Caco-2 (cell line): Measurements from ENCODE around the gene NSDHL. TPM values are rescaled to one million over a fixed set of nuclear protein-coding genes. Genes with fewer than 3 reads are reported as not detected.

Source experiments
- BruUV-seq: library from RNA; stranded (reverse); fragments of 400-500 nt; replicated peaks from 2 replicates; lab custom pipeline; 2021; lab: Mats Ljungman, UMichigan
- CTCF ChIA-PET: fragments of 300-600 bp; sonication (Branson Sonifier 250); formaldehyde crosslinking; loops from one replicate; lab custom pipeline; 2022; ENCODE audit warnings: antibody characterized with exemption; lab: Charles Lee
- POLR2A ChIA-PET: fragments of 300-600 bp; sonication (Branson Sonifier 250); formaldehyde crosslinking; loops from one replicate; lab custom pipeline; 2022; ENCODE audit warnings: antibody characterized with exemption; lab: Charles Lee
- DNase-seq, 2 experiments: peaks; one replicate each; pipeline versions ENCODE4 v3.0.0 to v3.0.0-alpha.2; 2020 to 2022
- H3K27me3 ChIP-seq: replicated peaks from 2 replicates; pipeline ENCODE4 v1.6.0; 2011; ENCODE audit warnings: low read length; ENCODE audit not compliant: control insufficient read depth, insufficient read depth
- H3K36me3 ChIP-seq: 2 replicates; pipeline ENCODE4 v1.5.1; 2011; ENCODE audit warnings: low read length; ENCODE audit not compliant: control insufficient read depth, insufficient read depth
- H3K4me1 ChIP-seq: fragments of 250-450 bp; sonication (Bioruptor Pico); 2 replicates; pipeline ENCODE4 v1.5.1; 2020; ENCODE audit warnings: mild to moderate bottlenecking
- H3K4me3 ChIP-seq: 2 replicates; pipeline ENCODE4 v1.5.1; 2011; ENCODE audit warnings: low read depth, mild to moderate bottlenecking, control low read depth, low read length
- H3K9me3 ChIP-seq: fragments of 250-450 bp; sonication (Bioruptor Pico); 2 replicates; pipeline ENCODE4 v1.5.1; 2020; ENCODE audit warnings: mild to moderate bottlenecking, moderate library complexity
- H3K27ac Mint-ChIP-seq: one replicate; pipeline ENCODE4 v1.8.0; 2022; ENCODE audit warnings: mixed read lengths; ENCODE audit not compliant: unreplicated experiment
- H3K27me3 Mint-ChIP-seq: one replicate; pipeline ENCODE4 v1.8.0; 2022; ENCODE audit warnings: mixed read lengths; ENCODE audit not compliant: insufficient read depth, unreplicated experiment
- H3K36me3 Mint-ChIP-seq: one replicate; pipeline ENCODE4 v1.8.0; 2022; ENCODE audit warnings: mild to moderate bottlenecking, mixed read lengths; ENCODE audit not compliant: insufficient read depth, unreplicated experiment
- H3K4me1 Mint-ChIP-seq: one replicate; pipeline ENCODE4 v1.8.0; 2022; ENCODE audit warnings: low read depth, mixed read lengths; ENCODE audit not compliant: unreplicated experiment
- H3K4me3 Mint-ChIP-seq: one replicate; pipeline ENCODE4 v1.8.0; 2022; ENCODE audit warnings: mild to moderate bottlenecking, moderate library complexity, mixed read lengths; ENCODE audit not compliant: unreplicated experiment
- H3K9me3 Mint-ChIP-seq: one replicate; pipeline ENCODE4 v1.8.0; 2022; ENCODE audit warnings: mixed read lengths; ENCODE audit not compliant: unreplicated experiment
- intact Hi-C: fragments of 100-400 bp; cut with micrococcal nuclease; formaldehyde crosslinking; loops from one replicate; pipeline ENCODE4 v1.10.0; 2022; ENCODE audit not compliant: unreplicated experiment
- total RNA-seq: library from RNA; stranded (reverse); gene quantifications from 2 replicates; pipeline ENCODE4 v1.2.3, GENCODE V29; 2022
- TF ChIP-seq, protein P1 (sequence below), 2 experiments: fragments of 200-600 bp in 1 of 2; IDR thresholded peaks; 1 replicate in 1 of 2; 2 replicates in 1 of 2; pipeline versions ENCODE4 v1.5.1 to v1.8.0; 2011 to 2022; ENCODE audit warnings: antibody characterized with exemption in 1 of 2, control low read depth in 1 of 2, inconsistent platforms in 1 of 2, low read depth in 1 of 2, low read length in 1 of 2, mild to moderate bottlenecking in 1 of 2, moderate library complexity in 1 of 2; ENCODE audit not compliant: insufficient read depth in 1 of 2, severe bottlenecking in 1 of 2, unreplicated experiment in 1 of 2

NSDHL gene
- total RNA-seq, 1 experiment from 2014 or later, result 34.9 TPM

DNA sequence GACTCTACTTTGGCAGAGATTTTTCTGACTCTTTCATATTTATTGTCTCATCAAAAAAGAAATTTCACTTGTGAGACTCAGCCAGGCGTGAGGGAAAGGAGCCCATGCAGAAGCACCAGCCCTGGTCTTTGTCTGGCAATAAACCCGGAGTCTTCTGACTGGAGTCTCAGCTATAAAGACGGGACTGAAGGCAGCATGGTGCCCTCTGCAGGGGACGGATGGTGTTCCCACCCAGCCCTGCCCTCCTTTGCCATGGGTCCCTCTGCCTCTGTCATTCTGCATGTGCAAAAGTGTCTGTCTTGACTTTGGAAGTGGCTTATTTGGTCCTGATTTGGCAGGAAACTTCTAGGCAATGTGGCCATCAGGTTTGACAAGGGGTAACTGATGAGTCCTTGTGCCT, 81.2 kb downstream of the NSDHL start:
- Mint-ChIP-seq H3K27ac (no peak overlapping the region), H3K4me3 (no peak overlapping the region), H3K27me3 (no peaks in the 10 kb centered on the region), H3K36me3 (no peaks in the 10 kb centered on the region), H3K9me3 (no peaks in the 10 kb centered on the region), H3K4me1 (no peaks in the 10 kb centered on the region)
- no peaks in the 10 kb centered on the region for H3K36me3 ChIP-seq
- no peak overlapping the region for H3K4me3 ChIP-seq
- TF ChIP-seq, protein P1, sequence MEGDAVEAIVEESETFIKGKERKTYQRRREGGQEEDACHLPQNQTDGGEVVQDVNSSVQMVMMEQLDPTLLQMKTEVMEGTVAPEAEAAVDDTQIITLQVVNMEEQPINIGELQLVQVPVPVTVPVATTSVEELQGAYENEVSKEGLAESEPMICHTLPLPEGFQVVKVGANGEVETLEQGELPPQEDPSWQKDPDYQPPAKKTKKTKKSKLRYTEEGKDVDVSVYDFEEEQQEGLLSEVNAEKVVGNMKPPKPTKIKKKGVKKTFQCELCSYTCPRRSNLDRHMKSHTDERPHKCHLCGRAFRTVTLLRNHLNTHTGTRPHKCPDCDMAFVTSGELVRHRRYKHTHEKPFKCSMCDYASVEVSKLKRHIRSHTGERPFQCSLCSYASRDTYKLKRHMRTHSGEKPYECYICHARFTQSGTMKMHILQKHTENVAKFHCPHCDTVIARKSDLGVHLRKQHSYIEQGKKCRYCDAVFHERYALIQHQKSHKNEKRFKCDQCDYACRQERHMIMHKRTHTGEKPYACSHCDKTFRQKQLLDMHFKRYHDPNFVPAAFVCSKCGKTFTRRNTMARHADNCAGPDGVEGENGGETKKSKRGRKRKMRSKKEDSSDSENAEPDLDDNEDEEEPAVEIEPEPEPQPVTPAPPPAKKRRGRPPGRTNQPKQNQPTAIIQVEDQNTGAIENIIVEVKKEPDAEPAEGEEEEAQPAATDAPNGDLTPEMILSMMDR (IDR thresholded peaks at IDR 0.05; ENCODE audit: insufficient read depth in 1 of 2, low read depth in 1 of 2, low read length in 1 of 2, severe bottlenecking in 1 of 2, unreplicated experiment in 1 of 2), result peak in 1 of 2 experiments; percentile 1
- H3K9me3 ChIP-seq, result no peaks in the 10 kb centered on the region
- POLR2A ChIA-PET, result no interaction called here
- H3K4me1 ChIP-seq, result no peaks in the 10 kb centered on the region
- intact Hi-C loops, result no loop called here
- DNase-seq, result no peak
- CTCF ChIA-PET, result interaction anchor here (0.7 kb wide), 1 partner anchor 254 kb away, joined by 3 read pairs; no protein-coding TSS in a partner anchor
- BruUV-seq, result no TSS peak
- no peaks in the 10 kb centered on the region for H3K27me3 ChIP-seq

DNA sequence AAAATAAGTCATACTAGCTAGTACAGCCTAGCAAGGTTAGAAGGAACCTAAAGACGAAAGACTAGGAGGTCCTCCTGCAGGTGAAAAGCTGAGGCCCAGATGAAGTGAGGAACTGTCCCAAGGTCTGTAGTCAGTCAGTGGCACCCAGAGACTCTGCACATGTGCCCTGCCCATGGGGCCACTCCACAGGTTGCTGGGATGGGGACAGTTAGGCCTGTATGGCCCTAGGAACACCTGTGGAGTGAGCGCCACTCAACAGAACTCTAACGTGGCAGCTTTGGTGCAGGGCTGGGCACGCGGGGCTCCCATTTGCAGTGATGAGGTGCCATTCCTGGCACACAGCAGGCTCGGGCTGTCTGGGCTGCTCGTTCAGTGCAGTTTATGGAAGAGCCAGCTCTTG, 81.8 kb downstream of the NSDHL start:
- no peaks in the 10 kb centered on the region for H3K4me1 ChIP-seq
- no peaks in the 10 kb centered on the region for H3K36me3 ChIP-seq
- no TSS peak for BruUV-seq
- Mint-ChIP-seq H3K27me3 (no peaks in the 10 kb centered on the region), H3K36me3 (no peaks in the 10 kb centered on the region), H3K4me3 (no peak overlapping the region), H3K27ac (no peak overlapping the region), H3K9me3 (no peaks in the 10 kb centered on the region), H3K4me1 (no peaks in the 10 kb centered on the region)
- H3K9me3 ChIP-seq, result no peaks in the 10 kb centered on the region
- POLR2A ChIA-PET, result no interaction called here
- intact Hi-C loops, result no loop called here
- TF ChIP-seq, protein P1 (IDR thresholded peaks at IDR 0.05; ENCODE audit: insufficient read depth in 1 of 2, low read depth in 1 of 2, low read length in 1 of 2, severe bottlenecking in 1 of 2, unreplicated experiment in 1 of 2), result no peak
- no peak overlapping the region for H3K4me3 ChIP-seq
- DNase-seq, result no peak
- CTCF ChIA-PET, result no interaction called here
- no peaks in the 10 kb centered on the region for H3K27me3 ChIP-seq

DNA sequence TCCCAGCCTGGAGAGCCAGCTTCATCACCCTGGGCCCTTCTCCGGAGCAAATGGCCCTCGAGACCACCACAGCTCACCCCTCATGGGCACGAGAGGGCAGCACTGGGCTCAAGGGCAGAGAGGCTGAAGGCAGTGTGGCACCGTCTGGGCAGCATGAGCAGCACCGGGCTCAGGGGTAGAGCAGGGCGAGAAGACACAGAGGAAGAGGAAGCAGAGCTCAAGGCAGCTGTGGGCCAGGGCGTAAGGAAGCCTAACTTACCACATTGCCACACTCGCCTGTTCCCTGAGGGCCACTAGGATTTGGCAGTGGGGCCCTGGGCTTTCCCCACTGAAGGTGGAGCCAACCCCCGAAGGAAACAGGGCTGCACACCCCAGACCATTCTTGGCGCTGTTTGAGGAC, 82.5 kb downstream of the NSDHL start:
- Mint-ChIP-seq H3K27me3 (no peaks in the 10 kb centered on the region), H3K36me3 (no peaks in the 10 kb centered on the region), H3K4me3 (no peak overlapping the region), H3K27ac (no peak overlapping the region), H3K4me1 (no peaks in the 10 kb centered on the region), H3K9me3 (no peaks in the 10 kb centered on the region)
- Histone ChIP-seq H3K4me3 (no peak overlapping the region), H3K9me3 (no peaks in the 10 kb centered on the region), H3K27me3 (no peaks in the 10 kb centered on the region), H3K36me3 (no peaks in the 10 kb centered on the region), H3K4me1 (no peaks in the 10 kb centered on the region)
- TF ChIP-seq, protein P1 (IDR thresholded peaks at IDR 0.05; ENCODE audit: insufficient read depth in 1 of 2, low read depth in 1 of 2, low read length in 1 of 2, severe bottlenecking in 1 of 2, unreplicated experiment in 1 of 2), result no peak
- intact Hi-C loops, result no loop called here
- ChIA-PET CTCF (no interaction called here), POLR2A (no interaction called here)
- no TSS peak for BruUV-seq
- no peak for DNase-seq
